HEK293 (cell line): ENCODE results near the gene NAALADL2.

Experiments used
- CTCF ChIP-seq: fragments of 450-650 bp; formaldehyde crosslinking; IDR thresholded peaks from 2 replicates; pipeline ENCODE4 v1.5.1; 2016; ENCODE audit warnings: missing biosample characterization, missing genetic modification characterization
- KLF1 ChIP-seq: fragments of 450-650 bp; formaldehyde crosslinking; IDR thresholded peaks from 2 replicates; pipeline ENCODE4 v1.5.1; 2016; ENCODE audit warnings: missing biosample characterization, missing genetic modification characterization
- ZIC2 ChIP-seq: fragments of 450-650 bp; formaldehyde crosslinking; IDR thresholded peaks from 2 replicates; pipeline ENCODE4 v1.5.1; 2016; ENCODE audit warnings: missing biosample characterization, missing genetic modification characterization
- ZNF501 ChIP-seq: fragments of 450-650 bp; formaldehyde crosslinking; IDR thresholded peaks from 2 replicates; pipeline ENCODE4 v1.5.1; 2016; ENCODE audit warnings: missing biosample characterization, missing genetic modification characterization
- ZNF544 ChIP-seq: fragments of 450-650 bp; formaldehyde crosslinking; IDR thresholded peaks from 2 replicates; pipeline ENCODE4 v1.5.0; 2017; ENCODE audit warnings: missing biosample characterization, missing genetic modification characterization
- ZNF561 ChIP-seq: fragments of 450-650 bp; IDR thresholded peaks from 2 replicates; pipeline ENCODE4 v1.5.1; 2018; ENCODE audit warnings: missing biosample characterization, missing genetic modification characterization, borderline replicate concordance

- TF ChIP-seq ZNF561 (no peak), CTCF (tag by site-specific recombination) (no peak), ZNF501 (tag by site-specific recombination) (no peak), ZNF544 (tag by site-specific recombination) (no peak), ZIC2 (no peak), KLF1 (tag by site-specific recombination) (no peak)
These were observed 207.7 kb downstream of the NAALADL2 start for GRCh38 chr3:175066617-175067415.
